GM12878 (cell line): ENCODE results near the gene TMEM231. TPM values are rescaled to one million over a fixed set of nuclear protein-coding genes. Genes with fewer than 3 reads are reported as not detected.

ENCODE experiments used
- ATF7 ChIP-seq: fragments of 450-650 bp; IDR thresholded peaks from 2 replicates; pipeline ENCODE4 v1.6.1; 2016; ENCODE audit warnings: low read depth, mild to moderate bottlenecking
- CEBPZ ChIP-seq: fragments of 150-350 bp; IDR thresholded peaks from 2 replicates; pipeline ENCODE4 v1.6.1; 2016; ENCODE audit warnings: low read depth, low read length
- CHD4 ChIP-seq: fragments of 200-600 bp; sonication (generic); IDR thresholded peaks from 2 replicates; pipeline ENCODE4 v1.6.1; 2016; ENCODE audit warnings: mild to moderate bottlenecking
- CREB1 ChIP-seq: IDR thresholded peaks from 2 replicates; pipeline ENCODE4 v1.6.1; 2012; ENCODE audit warnings: low read depth, mild to moderate bottlenecking, inconsistent platforms
- CREM ChIP-seq: IDR thresholded peaks from 2 replicates; pipeline ENCODE4 v1.6.1; 2014; ENCODE audit warnings: antibody characterized with exemption, low read depth
- CTCF ChIP-seq, 3 experiments: IDR thresholded peaks in 2 of 3; conservative IDR thresholded peaks in 1 of 3; 2 replicates each; pipeline ENCODE4 v1.5.1; 2011; ENCODE audit warnings: low read depth in 3 of 3, low read length in 3 of 3, mild to moderate bottlenecking in 3 of 3, control low read depth in 2 of 3, moderate library complexity in 2 of 3, inconsistent platforms in 1 of 3, mixed read lengths in 1 of 3; ENCODE audit not compliant: control insufficient read depth in 2 of 3, insufficient read depth in 1 of 3; ENCODE audit errors: extremely low read depth in 1 of 3
- ETV6 ChIP-seq, 2 experiments: fragments of 450-650 bp in 1 of 2; IDR thresholded peaks in 1 of 2; conservative IDR thresholded peaks in 1 of 2; 2 replicates each; pipeline ENCODE4 v1.6.1; 2014; ENCODE audit warnings: antibody characterized with exemption in 1 of 2, borderline replicate concordance in 1 of 2, low read depth in 1 of 2, mild to moderate bottlenecking in 1 of 2, moderate library complexity in 1 of 2
- HCFC1 ChIP-seq: fragments of 150-350 bp; IDR thresholded peaks from 2 replicates; pipeline ENCODE4 v1.6.1; 2014; ENCODE audit warnings: low read length
- IKZF2 ChIP-seq, 2 experiments: fragments of 450-650 bp; IDR thresholded peaks; 2 replicates each; pipeline ENCODE4 v1.6.1; 2017; ENCODE audit warnings: mild to moderate bottlenecking in 2 of 2, moderate library complexity in 2 of 2
- MAX ChIP-seq: IDR thresholded peaks from 2 replicates; pipeline ENCODE4 v1.6.1; 2012; ENCODE audit warnings: low read depth, low read length, improper control_type of control experiment
- MEF2A ChIP-seq: IDR thresholded peaks from 2 replicates; pipeline ENCODE4 v1.6.1; 2011; ENCODE audit warnings: low read depth, mild to moderate bottlenecking, low read length, moderate library complexity; ENCODE audit not compliant: insufficient read depth
- MTA2 ChIP-seq: fragments of 450-650 bp; IDR thresholded peaks from 2 replicates; pipeline ENCODE4 v1.6.1; 2016; ENCODE audit warnings: low read depth, mild to moderate bottlenecking, moderate library complexity
- MTA3 ChIP-seq: IDR thresholded peaks from 2 replicates; pipeline ENCODE4 v1.6.1; 2012; ENCODE audit warnings: low read length, inconsistent platforms, borderline replicate concordance
- NFYA ChIP-seq: IDR thresholded peaks from 2 replicates; pipeline ENCODE4 v1.6.1; 2011; ENCODE audit warnings: low read depth, mild to moderate bottlenecking, low read length, improper control_type of control experiment, borderline replicate concordance
- NFYB ChIP-seq: IDR thresholded peaks from 2 replicates; pipeline ENCODE4 v1.6.1; 2011; ENCODE audit warnings: low read depth, mild to moderate bottlenecking, low read length, improper control_type of control experiment, moderate library complexity; ENCODE audit not compliant: insufficient read depth
- PKNOX1 ChIP-seq: fragments of 450-650 bp; IDR thresholded peaks from 2 replicates; pipeline ENCODE4 v1.6.1; 2016; ENCODE audit warnings: mild to moderate bottlenecking
- POU2F2 ChIP-seq: IDR thresholded peaks from 3 replicates; pipeline ENCODE4 v1.6.1; 2011; ENCODE audit warnings: low read depth, mild to moderate bottlenecking, low read length, borderline replicate concordance
- SMAD1 ChIP-seq: fragments of 450-650 bp; IDR thresholded peaks from 2 replicates; pipeline ENCODE4 v1.6.1; 2018; ENCODE audit warnings: mild to moderate bottlenecking, low read depth; ENCODE audit not compliant: partially characterized antibody
- ZNF274 ChIP-seq: IDR thresholded peaks from one replicate; pipeline ENCODE4 v1.8.0; 2011; ENCODE audit not compliant: insufficient read length, insufficient read depth
- ZSCAN29 ChIP-seq: fragments of 450-650 bp; IDR thresholded peaks from 2 replicates; pipeline ENCODE4 v1.6.1; 2017; ENCODE audit warnings: mild to moderate bottlenecking, moderate library complexity
- polyA plus RNA-seq, 11 experiments: library from polyadenylated mRNA; depleted of rRNA in 4 of 11; unstranded in 6 of 11; stranded (reverse) in 5 of 11; fragments of >200 nt; fragmentation: Nextera tagmentation in 4 of 11; fragmentation: Illumina TruSeq in 1 of 11; extraction: Ambion mirVana in 4 of 11; extraction: Trizol in 1 of 11; gene quantifications; 1 replicate in 1 of 11; 2 replicates in 10 of 11; pipeline versions ENCODE4 v1.2.1 to v1.2.3, GENCODE V29; 2011 to 2016; ENCODE audit warnings: inconsistent platforms in 2 of 11, missing spikeins in 2 of 11, low read depth in 1 of 11
- total RNA-seq, 4 experiments: library from RNA; depleted of rRNA in 3 of 4; stranded (reverse); fragments of >200 nt in 3 of 4; fragmentation: Illumina TruSeq in 1 of 4; extraction: Trizol in 1 of 4; gene quantifications; 2 replicates each; pipeline versions ENCODE4 v1.2.1 to v1.2.3, GENCODE V29; 2013 to 2021
- TF ChIP-seq, protein P1 (sequence below): IDR thresholded peaks from 2 replicates; pipeline ENCODE4 v1.6.1; 2012; ENCODE audit warnings: low read length, inconsistent platforms
- TF ChIP-seq, protein P2 (sequence below): fragments of 450-650 bp; IDR thresholded peaks from 2 replicates; pipeline ENCODE4 v1.6.1; 2017; ENCODE audit warnings: borderline replicate concordance

TMEM231 gene
- total and polyA plus RNA-seq, 10 of the 15 experiments (the other 5 are each of a cell fraction or from before 2014, with no cell fraction given) = 1.2 to 9.1 (median 5.9) TPM

DNA sequence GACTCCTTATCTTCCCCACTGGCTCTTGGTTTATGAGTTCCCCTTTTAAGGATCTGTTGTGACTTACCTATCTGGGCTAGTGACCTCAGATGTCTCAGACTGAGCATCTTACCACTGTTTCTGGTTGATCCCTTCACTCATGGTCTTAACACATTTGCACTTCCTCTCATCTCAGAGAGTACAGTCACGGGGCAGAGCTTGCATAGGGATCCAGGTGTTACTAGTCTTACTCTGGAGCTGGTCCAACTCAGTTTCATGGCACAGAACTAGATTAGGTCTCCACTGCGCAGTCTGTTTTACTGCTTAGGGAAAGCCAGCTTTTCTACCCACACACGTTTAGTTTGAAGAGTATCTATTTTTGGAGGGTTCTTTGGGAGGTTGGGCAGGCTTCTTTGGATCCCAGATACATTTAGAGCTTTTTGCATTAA lies 20.3 kb upstream of the TMEM231 start (continued):
- TF ChIP-seq CTCF (IDR thresholded peaks at IDR 0.05 in 2 of 3, conservative IDR thresholded peaks at IDR 0.05 in 1 of 3; ENCODE audit: control insufficient read depth in 2 of 3, extremely low read depth in 1 of 3, insufficient read depth in 1 of 3, low read depth in 3 of 3, low read length in 3 of 3) (no peak), POU2F2 (no peak), CEBPZ (no peak), MTA3 (0 out of 2 replicates have a peak, but pooled peaks have one; percentile 23), HCFC1 (no peak), ATF7 (no peak), PKNOX1 (no peak), SMAD1 (no peak), MTA2 (no peak), MEF2A (no peak), NFYA (no peak), CREB1 (peak; percentile 61; the same call in 1 of the 2 replicates), CREM (peak; percentile 25; the same call in 1 of the 2 replicates), NFYB (no peak), ZNF274 (no peak), CHD4 (no peak), ZSCAN29 (no peak), ETV6 (conservative IDR thresholded peaks at IDR 0.05 in 1 of 2, IDR thresholded peaks at IDR 0.05 in 1 of 2; ENCODE audit: borderline replicate concordance in 1 of 2, low read depth in 1 of 2) (no peak), IKZF2 (IDR thresholded peaks at IDR 0.05) (peak in 1 of 2 experiments; percentile 23; a peak in 2 of 4 replicates), MAX (no peak)
- TF ChIP-seq, protein P1, sequence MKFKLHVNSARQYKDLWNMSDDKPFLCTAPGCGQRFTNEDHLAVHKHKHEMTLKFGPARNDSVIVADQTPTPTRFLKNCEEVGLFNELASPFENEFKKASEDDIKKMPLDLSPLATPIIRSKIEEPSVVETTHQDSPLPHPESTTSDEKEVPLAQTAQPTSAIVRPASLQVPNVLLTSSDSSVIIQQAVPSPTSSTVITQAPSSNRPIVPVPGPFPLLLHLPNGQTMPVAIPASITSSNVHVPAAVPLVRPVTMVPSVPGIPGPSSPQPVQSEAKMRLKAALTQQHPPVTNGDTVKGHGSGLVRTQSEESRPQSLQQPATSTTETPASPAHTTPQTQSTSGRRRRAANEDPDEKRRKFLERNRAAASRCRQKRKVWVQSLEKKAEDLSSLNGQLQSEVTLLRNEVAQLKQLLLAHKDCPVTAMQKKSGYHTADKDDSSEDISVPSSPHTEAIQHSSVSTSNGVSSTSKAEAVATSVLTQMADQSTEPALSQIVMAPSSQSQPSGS = no peak
- TF ChIP-seq, protein P2, sequence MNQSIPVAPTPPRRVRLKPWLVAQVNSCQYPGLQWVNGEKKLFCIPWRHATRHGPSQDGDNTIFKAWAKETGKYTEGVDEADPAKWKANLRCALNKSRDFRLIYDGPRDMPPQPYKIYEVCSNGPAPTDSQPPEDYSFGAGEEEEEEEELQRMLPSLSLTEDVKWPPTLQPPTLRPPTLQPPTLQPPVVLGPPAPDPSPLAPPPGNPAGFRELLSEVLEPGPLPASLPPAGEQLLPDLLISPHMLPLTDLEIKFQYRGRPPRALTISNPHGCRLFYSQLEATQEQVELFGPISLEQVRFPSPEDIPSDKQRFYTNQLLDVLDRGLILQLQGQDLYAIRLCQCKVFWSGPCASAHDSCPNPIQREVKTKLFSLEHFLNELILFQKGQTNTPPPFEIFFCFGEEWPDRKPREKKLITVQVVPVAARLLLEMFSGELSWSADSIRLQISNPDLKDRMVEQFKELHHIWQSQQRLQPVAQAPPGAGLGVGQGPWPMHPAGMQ = no peak
